PC-9 (cell line): ENCODE data around the gene MARS1. TPM values are rescaled to one million over a fixed set of nuclear protein-coding genes. Genes with fewer than 3 reads are reported as not detected.
"Not testable (repeated sequence)": the region's sequence is repeated elsewhere in the genome, so short reads cannot be mapped to it uniquely, and the experiment has no call there.

Experiments used
- Bru-seq: library from RNA; stranded (reverse); fragments of 400-500 nt; gene quantifications from one replicate; lab custom pipeline; 2021; lab: Mats Ljungman, UMichigan
- BruChase-seq, 2 experiments: library from RNA; stranded (reverse); fragments of 400-500 nt; gene quantifications; one replicate each; lab custom pipeline; 2021; lab: Mats Ljungman, UMichigan
- BruUV-seq: library from RNA; stranded (reverse); fragments of 400-500 nt; replicated peaks from 2 replicates; lab custom pipeline; 2021; lab: Mats Ljungman, UMichigan
- CTCF ChIA-PET: fragments of 300-600 bp; sonication (Branson Sonifier 250); formaldehyde crosslinking; loops from one replicate; lab custom pipeline; 2022; ENCODE audit warnings: antibody characterized with exemption; lab: Charles Lee
- POLR2A ChIA-PET: fragments of 300-600 bp; sonication (Branson Sonifier 250); formaldehyde crosslinking; loops from one replicate; lab custom pipeline; 2022; ENCODE audit warnings: antibody characterized with exemption; ENCODE audit not compliant: unreplicated experiment; lab: Charles Lee
- DNase-seq, 2 experiments: peaks; one replicate each; pipeline versions ENCODE4 v3.0.0 to v3.0.0-alpha.2; 2015 to 2022; ENCODE audit warnings: mixed read lengths in 1 of 2
- H2AFZ ChIP-seq: fragments of 200-600 bp; sonication (generic); 2 replicates; pipeline ENCODE4 v1.8.1; 2017; ENCODE audit warnings: antibody characterized with exemption
- H3F3A ChIP-seq: fragments of 200-600 bp; sonication (generic); 2 replicates; pipeline ENCODE4 v1.8.1; 2017; ENCODE audit warnings: antibody characterized with exemption, mild to moderate bottlenecking, low read depth; ENCODE audit not compliant: insufficient read depth
- H3K27ac ChIP-seq: fragments of 200-600 bp; sonication (generic); 2 replicates; pipeline ENCODE4 v1.6.1; 2016; ENCODE audit warnings: mixed run types
- H3K27me3 ChIP-seq: fragments of 200-600 bp; sonication (generic); 2 replicates; pipeline ENCODE4 v1.6.1; 2016; ENCODE audit warnings: low read depth, mixed run types; ENCODE audit not compliant: insufficient read depth
- H3K36me3 ChIP-seq: fragments of 200-600 bp; sonication (generic); 2 replicates; pipeline ENCODE4 v1.6.1; 2016; ENCODE audit warnings: low read depth, mixed run types
- H3K4me1 ChIP-seq: fragments of 200-600 bp; sonication (generic); replicated peaks from 2 replicates; pipeline ENCODE4 v1.6.1; 2016; ENCODE audit warnings: mixed run types; ENCODE audit not compliant: insufficient read depth
- H3K4me2 ChIP-seq: fragments of 200-600 bp; sonication (generic); 2 replicates; pipeline ENCODE4 v1.6.1; 2017; ENCODE audit warnings: mixed run types
- H3K4me3 ChIP-seq: fragments of 200-600 bp; sonication (generic); 2 replicates; pipeline ENCODE4 v1.6.1; 2016; ENCODE audit warnings: mixed run types
- H3K79me2 ChIP-seq: fragments of 200-600 bp; sonication (generic); 2 replicates; pipeline ENCODE4 v1.6.1; 2017; ENCODE audit warnings: low read depth, mixed run types
- H3K9me2 ChIP-seq: fragments of 200-600 bp; sonication (generic); 2 replicates; pipeline ENCODE4 v1.8.1; 2017; ENCODE audit warnings: mild to moderate bottlenecking; ENCODE audit not compliant: insufficient read depth
- H3K9me3 ChIP-seq: fragments of 200-600 bp; sonication (generic); 2 replicates; pipeline ENCODE4 v1.8.1; 2016; ENCODE audit warnings: low read depth; ENCODE audit not compliant: insufficient read depth
- H4K20me1 ChIP-seq: fragments of 200-600 bp; sonication (generic); 2 replicates; pipeline ENCODE4 v1.8.1; 2017; ENCODE audit not compliant: insufficient read depth
- CTCF ChIP-seq: fragments of 200-600 bp; sonication (generic); conservative IDR thresholded peaks from 2 replicates; pipeline ENCODE4 v1.6.1; 2017; ENCODE audit warnings: mixed run types, antibody characterized with exemption, mild to moderate bottlenecking, moderate library complexity
- EZH2 ChIP-seq: fragments of 200-600 bp; sonication (generic); IDR thresholded peaks from 2 replicates; pipeline ENCODE4 v1.8.0; 2017; ENCODE audit warnings: antibody characterized with exemption, low read depth
- intact Hi-C: fragments of 100-400 bp; cut with micrococcal nuclease; formaldehyde crosslinking; loops from one replicate; pipeline ENCODE4 v1.10.0; 2022; ENCODE audit not compliant: unreplicated experiment
- long read RNA-seq: library from polyadenylated mRNA; stranded (forward); transcript quantifications from one replicate; pipeline ENCODE4 v2.0.0, GENCODE V29; 2022
- total RNA-seq: library from RNA; stranded (reverse); gene quantifications from 2 replicates; pipeline ENCODE4 v1.2.3, GENCODE V29; 2021

The MARS1 gene
- total RNA-seq (307 and 366 TPM in 2 replicates), Bru-seq, nascent RNA (percentile 90 among the genes with signal in this experiment), BruChase-seq, experiment 1, labeled RNA remaining after a 2-hour chase (percentile 88 among the genes with signal in this experiment), BruChase-seq, experiment 2, labeled RNA remaining after a 6-hour chase (percentile 93 among the genes with signal in this experiment)
- long read RNA-seq, transcript MARS-201 (21 exons, 2,905 nt) = major isoform, 530 of 649 reads
- long read RNA-seq, partial matches to known transcripts = 49 of 649 reads
- long read RNA-seq, other reads (novel, unspliced or antisense) = 69 of 649 reads

DNA sequence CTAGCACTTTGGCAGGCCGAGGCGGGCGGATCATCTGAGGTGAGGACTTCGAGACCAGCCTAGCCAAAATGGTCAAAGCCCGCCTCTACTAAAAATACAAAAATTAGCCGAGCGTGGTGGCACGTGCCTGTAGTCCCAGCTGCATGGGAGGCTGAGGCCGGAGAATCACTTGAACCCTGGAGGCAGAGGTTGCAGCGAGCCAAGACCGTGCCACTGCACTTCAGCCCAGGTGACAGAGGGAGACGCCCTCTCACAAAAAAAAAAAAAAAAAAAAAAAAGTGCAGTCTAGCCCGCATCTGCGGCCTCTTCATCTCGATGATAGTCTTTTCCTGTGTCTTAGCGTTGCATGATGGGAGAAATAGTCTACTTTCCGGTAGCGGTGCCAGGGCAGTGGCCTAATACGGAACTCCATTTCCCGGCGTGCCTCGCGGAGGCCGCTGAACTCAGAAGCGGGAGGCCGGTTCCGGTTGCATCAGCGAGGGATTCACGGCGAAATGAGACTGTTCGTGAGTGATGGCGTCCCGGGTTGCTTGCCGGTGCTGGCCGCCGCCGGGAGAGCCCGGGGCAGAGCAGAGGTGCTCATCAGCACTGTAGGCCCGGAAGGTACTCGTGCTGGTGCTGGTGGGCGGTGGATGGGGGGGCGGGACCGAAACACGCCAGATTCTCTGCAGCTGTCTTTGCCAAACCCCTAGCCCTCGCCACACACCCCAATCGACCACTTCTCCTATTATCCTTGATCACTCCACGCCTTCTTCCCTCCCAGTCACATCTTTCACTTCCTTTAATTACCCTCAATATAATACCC lies at the start of gene MARS1:
MARS1 (plus strand) TSS at position 472 of the 805 bp plus-strand sequence; CDS start at position 495, 23 bp downstream.
- no peaks in the 10 kb centered on the region; the same call in 1 of the 2 replicates for H3K4me1 ChIP-seq
- no TSS peak for BruUV-seq
- TF ChIP-seq EZH2 (no peak), CTCF (no peak)
- H3K4me2 ChIP-seq = peak within 1 kb of the TSS; percentile 98
- peak; percentile 87 to 95 for DNase-seq
- H3K79me2 ChIP-seq = peaks cover 39% of the 10 kb centered on the region
- H3K9me3 ChIP-seq = no peaks in the 10 kb centered on the region
- no peaks in the 10 kb centered on the region for H3K27me3 ChIP-seq
- peak within 1 kb of the TSS; percentile 97 for H3K4me3 ChIP-seq
- no peaks in the 10 kb centered on the region for H3K9me2 ChIP-seq
- intact Hi-C loops = no loop called here
- H3K27ac ChIP-seq = peak within 1 kb of the TSS; percentile 73
- POLR2A ChIA-PET = no interaction called here
- peak within 1 kb of the TSS; percentile 9; the same call in 1 of the 2 replicates for H2AFZ ChIP-seq
- H4K20me1 ChIP-seq = peaks cover 30% of the 10 kb centered on the region
- H3F3A ChIP-seq = peaks cover 39% of the 10 kb centered on the region; the same call in 1 of the 2 replicates
- peaks cover 41% of the 10 kb centered on the region for H3K36me3 ChIP-seq
- CTCF ChIA-PET = interaction anchor here (0.6 kb wide), 1 partner anchor 829 kb away, joined by 3 read pairs; no protein-coding TSS in a partner anchor

GRCh38 chr12:57438400-57438799 lies 49.5 kb upstream of the MARS1 start:
- Histone ChIP-seq H3K36me3 (no peaks in the 10 kb centered on the region), H3K4me1 (no peaks in the 10 kb centered on the region), H3K4me2 (no peak overlapping the region), H3K79me2 (no peaks in the 10 kb centered on the region), H3K27ac (no peak overlapping the region), H2AFZ (no peak overlapping the region), H3K27me3 (no peaks in the 10 kb centered on the region), H3K9me2 (no peaks in the 10 kb centered on the region), H3K9me3 (no peaks in the 10 kb centered on the region), H4K20me1 (no peaks in the 10 kb centered on the region), H3F3A (no peaks in the 10 kb centered on the region), H3K4me3 (no peak overlapping the region)
- CTCF ChIA-PET = no interaction called here
- TF ChIP-seq EZH2 (no peak), CTCF (no peak)
- POLR2A ChIA-PET = no interaction called here
- intact Hi-C loops = no loop called here
- DNase-seq = no peak
- no TSS peak for BruUV-seq

GRCh38 chr12:57439762-57440266 lies 48.1 kb upstream of the MARS1 start:
- H3K27ac ChIP-seq = no peak overlapping the region
- H3K27me3 ChIP-seq = no peaks in the 10 kb centered on the region
- no TSS peak for BruUV-seq
- no peaks in the 10 kb centered on the region for H3K9me2 ChIP-seq
- H3K4me3 ChIP-seq = no peak overlapping the region
- DNase-seq = no peak
- no peaks in the 10 kb centered on the region for H3K79me2 ChIP-seq
- no peaks in the 10 kb centered on the region for H3K9me3 ChIP-seq
- no peak for TF ChIP-seq CTCF
- no peak for TF ChIP-seq EZH2
- no peaks in the 10 kb centered on the region for H3K36me3 ChIP-seq
- intact Hi-C loops = no loop called here
- no peak overlapping the region for H2AFZ ChIP-seq
- H3K4me2 ChIP-seq = no peak overlapping the region
- 0 out of 2 replicates have a peak, but pooled peaks cover under 1% of the 10 kb centered on the region for H3F3A ChIP-seq
- H3K4me1 ChIP-seq = no peaks in the 10 kb centered on the region
- ChIA-PET POLR2A (no interaction called here), CTCF (interaction anchor here (0.6 kb wide), 1 partner anchor 258 kb away, joined by 10 read pairs; no protein-coding TSS in a partner anchor)
- no peaks in the 10 kb centered on the region for H4K20me1 ChIP-seq

DNA sequence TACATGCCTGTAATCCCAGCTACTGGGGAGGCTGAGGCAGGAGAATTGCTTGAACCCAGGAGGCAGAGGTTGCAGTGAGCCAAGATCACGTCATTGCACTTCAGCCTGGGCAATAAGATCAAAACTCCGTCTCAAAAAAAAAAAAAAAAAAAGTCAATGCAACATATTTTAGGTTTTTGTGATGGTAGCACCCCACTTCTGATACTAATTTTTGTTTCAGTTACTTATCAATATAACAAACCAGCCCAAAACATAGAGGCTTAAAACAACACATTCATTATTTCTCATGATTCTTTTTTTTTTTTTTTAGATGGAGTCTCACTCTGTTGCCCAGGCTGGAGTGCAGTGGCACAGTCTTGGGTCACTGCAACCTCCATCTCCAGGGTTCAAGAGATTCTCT lies 46.5 kb upstream of the MARS1 start:
- H2AFZ ChIP-seq, H3K79me2 ChIP-seq, H3K4me2 ChIP-seq, H3K27me3 ChIP-seq, H3K36me3 ChIP-seq, DNase-seq, H3K9me3 ChIP-seq, H3F3A ChIP-seq, H3K4me3 ChIP-seq, intact Hi-C loops, BruUV-seq, H3K4me1 ChIP-seq, H3K27ac ChIP-seq, H4K20me1 ChIP-seq, H3K9me2 ChIP-seq, CTCF ChIA-PET: not testable (repeated sequence)
- POLR2A ChIA-PET = interaction anchor here (0.6 kb wide), 1 partner anchor 346 kb away, joined by 5 read pairs; no protein-coding TSS in a partner anchor
